Gastroesophageal sphincter (tissue), 4 donors: ENCODE results near the gene ITPA. TPM values are rescaled to one million over a fixed set of nuclear protein-coding genes. Genes with fewer than 3 reads are reported as not detected.

Experiments
- ATAC-seq: fragments of 150-250 bp; one replicate; pipeline ENCODE4 v1.9.1; 2016; ENCODE audit warnings: mild to moderate bottlenecking, moderate library complexity
- H3K27ac ChIP-seq, 4 donors: fragments of 200-600 bp; sonication (generic) in 3 of 4; 1 replicate in 3 of 4; 2 replicates in 1 of 4; pipeline ENCODE4 v1.5.1; 2016 to 2019
- H3K27me3 ChIP-seq: fragments of 200-600 bp; sonication (generic); one replicate; pipeline ENCODE4 v1.5.1; 2019
- H3K36me3 ChIP-seq, 2 donors: fragments of 200-600 bp; sonication (generic); one replicate each; pipeline ENCODE4 v1.5.1; 2019; ENCODE audit warnings: control low read depth in 1 of 2
- H3K4me1 ChIP-seq, 3 donors: fragments of 200-600 bp; sonication (generic); 1 replicate in 2 of 3; 2 replicates in 1 of 3; pipeline ENCODE4 v1.5.1; 2016 to 2019; ENCODE audit warnings: control low read depth in 2 of 3
- H3K4me3 ChIP-seq, 2 donors: fragments of 200-600 bp; sonication (generic); one replicate each; pipeline ENCODE4 v1.5.1; 2019; ENCODE audit warnings: mild to moderate bottlenecking in 1 of 2, moderate library complexity in 1 of 2
- H3K9me3 ChIP-seq, 3 donors: fragments of 200-600 bp; sonication (generic); one replicate each; pipeline ENCODE4 v1.5.1; 2017 to 2019; ENCODE audit warnings: control low read depth in 2 of 3
- EP300 ChIP-seq: sonication (generic); formaldehyde crosslinking; IDR thresholded peaks from one replicate; pipeline ENCODE4 v1.6.1; 2017; ENCODE audit warnings: antibody characterized with exemption, mild to moderate bottlenecking
- POLR2A ChIP-seq, 2 donors: fragments of 450-650 bp; IDR thresholded peaks; one replicate each; pipeline ENCODE4 v1.6.1; 2017; ENCODE audit warnings: antibody characterized with exemption in 2 of 2, mild to moderate bottlenecking in 2 of 2, moderate library complexity in 1 of 2
- POLR2AphosphoS5 ChIP-seq: sonication (generic); formaldehyde crosslinking; IDR thresholded peaks from one replicate; pipeline ENCODE4 v1.6.1; 2017; ENCODE audit warnings: antibody characterized with exemption
- WGBS, 2 donors: methylation state at CpG; one replicate each; pipeline ENCODE4 v1.1.5; 2018; ENCODE audit warnings: low coverage in 1 of 2; 5-methylcytosine and 5-hydroxymethylcytosine counted together
- total RNA-seq, 4 donors: library from RNA; depleted of rRNA; stranded (reverse); fragments of >200 nt; gene quantifications; one replicate each; pipeline ENCODE4 v1.1.0, GENCODE V29; 2016
- TF ChIP-seq, protein P1 (sequence below), 4 experiments: fragments of 200-600 bp in 2 of 4; fragments of 450-650 bp in 2 of 4; sonication (generic) in 1 of 4; IDR thresholded peaks; one replicate each; pipeline ENCODE4 v1.5.1; 2017 to 2019; ENCODE audit warnings: antibody characterized with exemption in 4 of 4, mild to moderate bottlenecking in 2 of 4, moderate library complexity in 2 of 4

Gene ITPA
- total RNA-seq, 4 donors from 2014 or later, result 23.5 to 26.8 (median 25.2) TPM

DNA sequence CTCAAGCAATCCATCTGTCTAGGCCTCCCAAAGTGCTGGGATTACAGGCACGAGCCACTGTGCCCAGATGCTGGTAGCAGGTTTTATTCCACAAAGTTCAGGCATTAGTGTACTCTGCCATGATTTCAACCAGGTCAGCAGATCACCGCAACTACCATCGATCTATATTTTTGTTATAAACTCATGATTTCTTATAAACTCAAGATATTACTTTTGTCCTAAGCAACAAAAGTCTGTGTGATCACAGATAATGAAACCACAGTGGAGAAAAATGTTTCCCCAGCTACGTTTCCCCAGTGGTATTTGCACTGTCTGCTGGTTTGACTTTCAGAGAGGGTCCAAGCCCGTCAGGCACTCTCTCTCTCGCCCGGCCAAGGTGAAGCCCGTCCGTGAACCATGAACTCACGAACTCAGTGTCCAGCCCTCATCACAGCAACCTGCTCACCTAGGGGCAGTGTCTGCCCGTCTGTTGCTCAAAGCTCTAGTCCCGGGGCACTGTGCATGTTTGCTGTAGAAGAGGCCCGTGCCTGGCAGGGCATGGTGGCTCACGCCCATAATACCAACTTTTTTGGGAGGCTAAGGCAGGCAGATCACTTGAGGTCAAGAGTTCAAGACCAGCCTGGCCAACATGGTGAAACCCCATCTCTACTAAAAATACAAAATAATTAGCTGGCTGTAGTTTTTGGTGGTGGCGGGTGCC is 22.7 kb downstream of the ITPA start:
- H3K27me3 ChIP-seq, result peaks cover 36% of the 10 kb centered on the region
- H3K9me3 ChIP-seq, result no peaks in the 10 kb centered on the region
- TF ChIP-seq POLR2A (IDR thresholded peaks at IDR 0.05), result no peak
- TF ChIP-seq EP300, result no peak
- H3K4me3 ChIP-seq, result no peak overlapping the region
- no peaks in the 10 kb centered on the region for H3K4me1 ChIP-seq
- H3K27ac ChIP-seq, result no peak overlapping the region
- no peak for ATAC-seq
- WGBS, 2 donors, result 85 to 100% methylated on average over 3 to 10 of the region's 15 CpGs
- H3K36me3 ChIP-seq, result peaks cover 0 to 3% of the 10 kb centered on the region in 2 donors

DNA sequence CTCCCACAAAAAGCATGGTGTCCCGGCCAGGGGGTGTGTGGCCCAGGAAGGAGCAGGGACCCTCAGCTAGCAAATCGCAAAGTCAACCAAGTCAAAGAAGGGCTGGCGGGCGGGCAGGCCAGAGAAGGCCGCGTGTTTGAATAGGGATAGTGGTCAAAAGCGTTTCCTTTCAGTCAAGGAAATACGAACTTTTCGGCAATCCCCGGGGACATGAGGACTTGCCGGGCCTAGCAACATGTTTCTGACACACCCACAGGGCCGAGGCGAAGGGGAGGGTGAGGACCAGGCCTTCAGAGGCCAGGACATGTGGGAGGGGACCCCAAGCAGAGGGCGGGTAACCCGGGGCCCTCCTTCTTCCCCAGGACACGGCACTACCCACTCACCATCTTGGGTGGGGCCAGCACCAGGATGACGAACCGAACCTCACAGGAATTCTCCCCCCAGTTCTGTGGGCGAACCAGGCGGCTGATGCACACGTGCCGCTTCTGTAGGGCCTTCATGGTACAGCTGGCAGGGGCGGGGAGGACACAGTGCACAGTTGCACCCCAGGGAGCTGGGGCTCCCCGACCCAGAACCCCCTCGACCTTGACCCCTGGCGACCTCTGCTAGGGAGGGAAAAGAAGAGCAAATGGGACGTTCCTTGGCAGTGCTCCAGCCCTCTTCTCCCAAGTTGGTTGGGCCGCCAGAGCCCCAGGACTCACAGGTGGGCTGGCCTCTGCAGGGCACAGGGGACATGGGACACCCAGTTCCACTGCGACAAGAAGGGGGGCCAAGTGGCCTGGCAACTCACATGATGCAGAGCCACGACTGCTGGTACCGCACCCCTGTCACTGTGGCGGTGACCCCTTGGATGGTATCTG is 24.1 kb downstream of the ITPA start:
- TF ChIP-seq POLR2AphosphoS5, result no peak
- no peak for TF ChIP-seq EP300
- TF ChIP-seq, protein P1, sequence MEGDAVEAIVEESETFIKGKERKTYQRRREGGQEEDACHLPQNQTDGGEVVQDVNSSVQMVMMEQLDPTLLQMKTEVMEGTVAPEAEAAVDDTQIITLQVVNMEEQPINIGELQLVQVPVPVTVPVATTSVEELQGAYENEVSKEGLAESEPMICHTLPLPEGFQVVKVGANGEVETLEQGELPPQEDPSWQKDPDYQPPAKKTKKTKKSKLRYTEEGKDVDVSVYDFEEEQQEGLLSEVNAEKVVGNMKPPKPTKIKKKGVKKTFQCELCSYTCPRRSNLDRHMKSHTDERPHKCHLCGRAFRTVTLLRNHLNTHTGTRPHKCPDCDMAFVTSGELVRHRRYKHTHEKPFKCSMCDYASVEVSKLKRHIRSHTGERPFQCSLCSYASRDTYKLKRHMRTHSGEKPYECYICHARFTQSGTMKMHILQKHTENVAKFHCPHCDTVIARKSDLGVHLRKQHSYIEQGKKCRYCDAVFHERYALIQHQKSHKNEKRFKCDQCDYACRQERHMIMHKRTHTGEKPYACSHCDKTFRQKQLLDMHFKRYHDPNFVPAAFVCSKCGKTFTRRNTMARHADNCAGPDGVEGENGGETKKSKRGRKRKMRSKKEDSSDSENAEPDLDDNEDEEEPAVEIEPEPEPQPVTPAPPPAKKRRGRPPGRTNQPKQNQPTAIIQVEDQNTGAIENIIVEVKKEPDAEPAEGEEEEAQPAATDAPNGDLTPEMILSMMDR (IDR thresholded peaks at IDR 0.05), result no peak
- TF ChIP-seq POLR2A (IDR thresholded peaks at IDR 0.05), result no peak
- Histone ChIP-seq H3K4me1 (peaks cover 0 to 9% (median 5%) of the 10 kb centered on the region in 3 donors), H3K36me3 (no peaks in the 10 kb centered on the region), H3K27me3 (peaks cover 50% of the 10 kb centered on the region), H3K4me3 (no peak overlapping the region), H3K27ac (no peak overlapping the region), H3K9me3 (no peaks in the 10 kb centered on the region)
- ATAC-seq, result no peak
- WGBS, 2 donors, result 84 to 94% methylated on average over 3 to 14 of the region's 32 CpGs

GRCh38 chr20:3233991-3234498 is 24.7 kb downstream of the ITPA start:
- Histone ChIP-seq H3K4me1 (peaks cover 0 to 16% (median 5%) of the 10 kb centered on the region in 3 donors), H3K27ac (no peak overlapping the region), H3K27me3 (peaks cover 56% of the 10 kb centered on the region), H3K4me3 (no peak overlapping the region), H3K9me3 (no peaks in the 10 kb centered on the region), H3K36me3 (no peaks in the 10 kb centered on the region)
- WGBS, 2 donors, result 80 to 87% methylated on average over 1 to 3 of the region's 25 CpGs
- no peak for ATAC-seq
- TF ChIP-seq, protein P1 (IDR thresholded peaks at IDR 0.05), result no peak
- TF ChIP-seq POLR2A (IDR thresholded peaks at IDR 0.05), result no peak
- TF ChIP-seq POLR2AphosphoS5, result no peak
- no peak for TF ChIP-seq EP300

DNA sequence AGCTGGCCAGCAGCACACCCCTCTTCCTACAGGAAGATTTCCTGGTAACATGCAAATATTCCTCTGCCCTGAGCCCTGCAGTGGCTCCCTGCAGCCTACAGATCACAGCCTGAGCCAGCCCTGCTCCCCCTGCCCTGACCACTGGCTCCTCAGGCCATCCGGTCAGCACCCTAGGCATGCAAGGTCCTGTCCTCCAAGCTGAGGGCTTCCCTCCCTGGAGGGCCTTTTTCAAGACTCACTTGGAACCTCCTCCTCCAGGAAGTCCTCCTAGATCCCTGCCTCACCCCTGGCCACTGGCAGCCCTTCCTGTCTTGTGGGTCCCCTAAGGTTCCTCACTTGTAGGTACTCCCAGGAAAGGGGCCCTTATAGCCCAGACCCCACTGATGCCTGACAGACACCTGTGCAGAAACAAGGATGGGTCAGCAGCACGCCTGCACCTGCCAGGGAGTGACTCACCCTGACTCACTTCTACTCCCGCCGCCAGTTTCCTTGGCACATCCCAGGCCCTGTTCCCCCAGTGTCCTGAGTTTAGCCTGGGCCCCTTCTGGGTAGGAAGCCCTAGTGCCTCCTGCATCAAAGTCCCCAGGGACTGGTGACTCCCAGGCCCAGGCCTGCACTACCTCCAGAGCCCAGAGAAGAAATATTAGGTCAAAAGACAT is 26.5 kb downstream of the ITPA start:
- Histone ChIP-seq H3K27me3 (peaks cover 74% of the 10 kb centered on the region), H3K9me3 (no peaks in the 10 kb centered on the region), H3K4me3 (no peak overlapping the region), H3K4me1 (peaks cover 0 to 30% (median 9%) of the 10 kb centered on the region in 3 donors), H3K27ac (no peak overlapping the region), H3K36me3 (no peaks in the 10 kb centered on the region)
- ATAC-seq, result no peak
- TF ChIP-seq POLR2AphosphoS5, result no peak
- TF ChIP-seq POLR2A (IDR thresholded peaks at IDR 0.05), result no peak
- TF ChIP-seq, protein P1 (IDR thresholded peaks at IDR 0.05), result no peak
- no peak for TF ChIP-seq EP300
- 30 to 80% methylated on average over 1 to 2 of the region's 4 CpGs for WGBS, 2 donors
